KBM-7 (cell line): ENCODE measurements around the gene TET2.

ENCODE experiments used
- DNase-seq: peaks from one replicate; pipeline ENCODE4 v3.0.0-alpha.2; 2015
- in situ Hi-C: fragments of 300-500 bp; cut with MboI; formaldehyde crosslinking; loops from 2 replicates; pipeline ENCODE4 v1.14.3; 2020; ENCODE audit warnings: low sequenced_read_pairs, low pct_unique_long_range_greater_than_20kb, mixed read lengths

TET2 gene

DNA sequence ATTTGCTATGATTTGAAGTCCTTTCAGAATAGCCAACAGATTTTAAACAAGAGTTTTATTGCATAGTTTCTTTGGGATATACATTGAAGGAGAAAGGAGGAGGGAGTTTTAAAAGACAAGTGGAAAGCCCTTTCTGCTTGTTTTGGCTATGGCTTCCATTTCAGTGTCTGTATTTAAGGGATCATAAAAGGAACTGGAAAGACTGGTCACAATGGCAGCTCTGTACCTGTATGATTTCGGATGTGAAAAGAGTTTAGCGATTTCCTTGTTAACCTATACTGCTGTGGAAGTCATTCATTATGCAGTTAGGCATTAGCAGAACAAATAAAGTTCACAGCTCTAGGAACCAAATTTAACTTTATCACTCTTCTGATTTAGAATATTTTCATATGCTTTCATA is 60.7 kb downstream of the TET2 start:
- DNase-seq: no peak
- in situ Hi-C loops: no loop called here

DNA sequence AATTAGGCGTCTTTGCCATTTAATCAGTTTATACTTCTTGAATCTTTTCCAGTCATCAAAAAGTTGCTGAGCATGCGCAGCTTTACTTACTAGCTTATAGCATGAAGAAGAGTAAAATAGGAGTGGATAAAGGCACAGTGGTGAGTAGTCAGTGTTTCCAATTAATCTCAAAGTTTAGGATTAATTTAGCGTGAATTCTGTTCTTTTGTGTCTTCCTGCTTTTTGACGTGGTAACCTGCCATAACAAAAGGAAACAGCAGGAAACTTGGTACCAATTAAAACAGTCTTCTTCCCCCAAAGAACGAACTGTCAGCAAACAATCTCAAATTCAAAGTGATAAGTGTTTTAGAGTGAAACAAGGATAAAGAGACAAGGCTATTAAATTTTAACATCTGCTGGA is 61.9 kb downstream of the TET2 start:
- DNase-seq: no peak
- in situ Hi-C loops: no loop called here

DNA sequence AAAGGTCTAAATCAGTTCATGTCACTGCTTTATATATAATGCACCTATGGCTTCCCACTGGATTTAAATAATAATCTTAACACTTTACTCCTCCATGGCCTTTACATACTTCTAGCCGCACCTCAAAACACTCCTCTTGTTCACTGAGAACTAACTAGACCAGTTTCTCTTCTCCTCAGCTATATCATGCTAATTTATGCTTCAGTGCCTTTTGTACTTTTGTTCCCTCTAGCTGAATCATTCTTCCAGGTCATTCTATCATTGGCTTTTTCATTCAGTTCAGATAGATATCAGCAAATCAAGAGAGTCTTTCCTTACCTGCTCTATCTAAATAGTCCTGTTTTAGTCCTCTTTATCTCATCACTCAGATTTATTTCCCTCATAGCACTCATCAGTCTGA is 64.2 kb downstream of the TET2 start:
- DNase-seq: no peak
- in situ Hi-C loops: no loop called here

DNA sequence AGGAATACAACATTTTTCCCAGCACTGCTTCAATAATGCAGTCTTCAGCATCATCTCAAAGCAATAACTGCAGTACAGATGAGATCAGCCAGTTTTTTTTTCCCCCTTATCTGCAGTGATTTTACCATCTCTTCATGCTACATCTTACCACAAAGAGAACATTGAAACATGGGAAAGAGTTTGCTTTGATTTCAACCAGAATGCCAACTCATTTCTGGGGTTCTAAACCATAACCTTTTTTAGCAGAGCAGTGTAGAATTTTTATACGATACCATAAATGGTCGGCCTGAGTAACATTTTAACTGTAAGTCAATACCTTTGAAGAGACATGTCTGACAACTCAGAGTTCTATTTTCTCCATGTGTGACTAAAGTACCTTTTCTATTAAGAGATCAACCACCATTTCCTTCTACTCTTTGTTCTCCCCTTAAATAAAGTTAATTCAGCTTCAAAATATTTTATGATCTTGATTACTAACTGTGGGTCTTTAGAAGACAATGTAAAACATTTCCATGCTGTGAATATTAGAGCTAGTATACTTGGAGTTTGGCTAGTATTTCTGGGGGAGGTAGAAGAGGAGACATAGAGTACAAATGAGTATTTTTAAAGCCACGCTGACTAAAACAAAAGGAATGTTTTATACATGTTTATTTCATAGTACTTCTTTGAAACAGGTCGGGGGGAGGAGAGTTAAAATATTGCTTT is 69.1 kb downstream of the TET2 start:
- no peak for DNase-seq
- in situ Hi-C loops: no loop called here

DNA sequence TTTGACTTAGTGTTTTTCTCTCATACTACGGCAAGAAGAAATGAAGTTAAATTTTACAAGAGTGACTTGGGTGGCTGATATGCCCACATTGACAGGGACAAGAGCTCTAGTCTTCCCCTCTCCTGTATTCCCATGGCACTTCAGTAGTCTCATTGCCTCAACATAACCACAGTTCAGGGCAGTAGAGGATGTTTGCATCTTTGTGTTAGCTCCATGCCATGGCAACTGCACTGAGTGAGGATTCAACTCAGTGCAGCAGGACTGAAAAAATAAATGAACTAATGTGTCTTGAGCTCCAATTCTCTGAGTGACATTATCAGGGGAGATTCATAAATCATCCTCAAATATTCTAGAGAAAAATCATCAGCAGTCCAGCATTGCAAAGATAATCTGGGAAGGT is 78.8 kb downstream of the TET2 start:
- in situ Hi-C loops: no loop called here
- no peak for DNase-seq

DNA sequence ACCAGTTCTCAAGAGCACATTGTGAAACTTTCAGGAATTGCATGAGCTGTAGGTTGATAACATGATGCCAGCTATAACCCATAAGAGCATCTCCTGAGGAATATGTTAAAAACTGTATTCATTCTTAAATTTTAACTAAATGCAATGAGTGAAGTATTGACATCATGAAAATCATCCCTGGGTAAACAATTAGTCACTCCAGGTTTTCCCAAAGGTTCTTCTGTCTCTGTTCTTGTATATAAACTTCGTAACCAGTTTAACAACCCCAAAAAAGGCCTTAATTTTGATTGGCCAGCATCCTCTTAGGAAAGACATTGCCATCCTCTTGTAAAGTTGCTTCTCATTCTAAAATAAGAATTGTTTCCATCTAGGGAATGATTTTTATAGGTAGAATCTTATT is 80.4 kb downstream of the TET2 start:
- no peak for DNase-seq
- in situ Hi-C loops: no loop called here

DNA sequence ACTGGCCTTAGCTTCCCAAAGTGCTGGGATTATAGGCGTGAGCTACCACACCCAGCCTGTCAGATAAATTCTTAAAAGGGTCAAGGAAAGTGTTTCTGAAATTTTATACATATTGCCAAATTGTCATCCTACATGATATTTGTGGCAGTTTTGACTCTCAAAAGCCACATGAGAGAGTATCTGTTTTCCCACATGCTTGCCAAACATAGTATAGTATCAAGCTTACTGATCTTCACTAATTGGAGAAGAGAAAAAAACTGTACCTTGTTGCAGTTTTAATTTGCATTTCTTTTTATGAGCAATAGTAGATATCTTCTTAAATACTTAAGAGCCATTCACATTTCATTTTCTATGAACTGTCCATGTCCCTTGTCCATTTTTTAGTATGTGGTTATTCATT is 83.6 kb downstream of the TET2 start:
- in situ Hi-C loops: no loop called here
- no peak for DNase-seq

DNA sequence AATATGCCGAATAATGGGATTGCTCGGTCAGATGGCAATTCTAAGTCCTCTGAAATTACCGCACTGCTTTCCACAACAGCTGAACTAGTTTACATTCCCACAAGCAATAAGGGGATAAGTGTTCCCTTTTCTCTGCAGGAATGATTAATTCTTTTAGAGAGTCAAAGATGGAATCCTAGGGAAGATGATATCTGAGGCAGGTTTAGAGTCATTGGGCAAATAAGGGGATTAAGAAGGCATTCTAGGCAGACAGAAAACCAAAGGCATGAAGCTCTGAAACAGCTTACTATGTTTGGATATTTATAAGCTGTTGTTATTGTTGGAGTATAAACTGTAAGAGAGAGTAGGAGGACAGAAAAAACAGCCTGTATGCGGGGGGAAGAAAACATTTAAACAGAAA is 85.7 kb downstream of the TET2 start:
- no peak for DNase-seq
- in situ Hi-C loops: no loop called here

DNA sequence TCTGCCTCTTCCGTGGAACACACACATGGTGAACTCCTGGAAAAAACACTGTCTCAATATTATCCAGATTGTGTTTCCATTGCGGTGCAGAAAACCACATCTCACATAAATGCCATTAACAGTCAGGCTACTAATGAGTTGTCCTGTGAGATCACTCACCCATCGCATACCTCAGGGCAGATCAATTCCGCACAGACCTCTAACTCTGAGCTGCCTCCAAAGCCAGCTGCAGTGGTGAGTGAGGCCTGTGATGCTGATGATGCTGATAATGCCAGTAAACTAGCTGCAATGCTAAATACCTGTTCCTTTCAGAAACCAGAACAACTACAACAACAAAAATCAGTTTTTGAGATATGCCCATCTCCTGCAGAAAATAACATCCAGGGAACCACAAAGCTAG is 87.9 kb downstream of the TET2 start:
- in situ Hi-C loops: no loop called here
- no peak for DNase-seq

DNA sequence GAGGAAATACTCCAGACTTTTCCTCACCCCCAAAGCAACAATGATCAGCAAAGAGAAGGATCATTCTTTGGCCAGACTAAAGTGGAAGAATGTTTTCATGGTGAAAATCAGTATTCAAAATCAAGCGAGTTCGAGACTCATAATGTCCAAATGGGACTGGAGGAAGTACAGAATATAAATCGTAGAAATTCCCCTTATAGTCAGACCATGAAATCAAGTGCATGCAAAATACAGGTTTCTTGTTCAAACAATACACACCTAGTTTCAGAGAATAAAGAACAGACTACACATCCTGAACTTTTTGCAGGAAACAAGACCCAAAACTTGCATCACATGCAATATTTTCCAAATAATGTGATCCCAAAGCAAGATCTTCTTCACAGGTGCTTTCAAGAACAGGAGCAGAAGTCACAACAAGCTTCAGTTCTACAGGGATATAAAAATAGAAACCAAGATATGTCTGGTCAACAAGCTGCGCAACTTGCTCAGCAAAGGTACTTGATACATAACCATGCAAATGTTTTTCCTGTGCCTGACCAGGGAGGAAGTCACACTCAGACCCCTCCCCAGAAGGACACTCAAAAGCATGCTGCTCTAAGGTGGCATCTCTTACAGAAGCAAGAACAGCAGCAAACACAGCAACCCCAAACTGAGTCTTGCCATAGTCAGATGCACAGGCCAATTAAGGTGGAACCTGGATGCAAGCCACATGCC is 89.7 kb downstream of the TET2 start:
- in situ Hi-C loops: no loop called here
- DNase-seq: no peak

DNA sequence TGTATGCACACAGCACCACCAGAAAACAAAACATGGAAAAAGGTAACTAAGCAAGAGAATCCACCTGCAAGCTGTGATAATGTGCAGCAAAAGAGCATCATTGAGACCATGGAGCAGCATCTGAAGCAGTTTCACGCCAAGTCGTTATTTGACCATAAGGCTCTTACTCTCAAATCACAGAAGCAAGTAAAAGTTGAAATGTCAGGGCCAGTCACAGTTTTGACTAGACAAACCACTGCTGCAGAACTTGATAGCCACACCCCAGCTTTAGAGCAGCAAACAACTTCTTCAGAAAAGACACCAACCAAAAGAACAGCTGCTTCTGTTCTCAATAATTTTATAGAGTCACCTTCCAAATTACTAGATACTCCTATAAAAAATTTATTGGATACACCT is 90.2 kb downstream of the TET2 start:
- in situ Hi-C loops: no loop called here
- DNase-seq: no peak

DNA sequence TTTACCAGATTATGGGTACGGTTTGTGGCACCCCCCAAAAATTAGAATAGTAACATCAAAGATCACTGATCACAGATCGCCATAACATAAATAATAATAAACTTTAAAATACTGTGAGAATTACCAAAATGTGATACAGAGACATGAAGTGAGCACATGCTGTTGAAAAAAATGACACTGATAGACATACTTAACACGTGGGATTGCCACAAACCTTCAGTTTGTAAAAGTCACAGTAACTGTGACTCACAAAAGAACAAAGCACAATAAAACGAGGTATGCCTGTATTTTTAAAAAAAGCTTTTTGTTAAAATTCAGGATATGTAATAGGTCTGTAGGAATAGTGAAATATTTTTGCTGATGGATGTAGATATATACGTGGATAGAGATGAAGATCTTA is 93.4 kb downstream of the TET2 start:
- no peak for DNase-seq
- in situ Hi-C loops: no loop called here

DNA sequence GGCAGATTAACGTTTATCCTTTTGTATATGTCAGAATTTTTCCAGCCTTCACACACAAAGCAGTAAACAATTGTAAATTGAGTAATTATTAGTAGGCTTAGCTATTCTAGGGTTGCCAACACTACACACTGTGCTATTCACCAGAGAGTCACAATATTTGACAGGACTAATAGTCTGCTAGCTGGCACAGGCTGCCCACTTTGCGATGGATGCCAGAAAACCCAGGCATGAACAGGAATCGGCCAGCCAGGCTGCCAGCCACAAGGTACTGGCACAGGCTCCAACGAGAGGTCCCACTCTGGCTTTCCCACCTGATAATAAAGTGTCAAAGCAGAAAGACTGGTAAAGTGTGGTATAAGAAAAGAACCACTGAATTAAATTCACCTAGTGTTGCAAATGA is 94.8 kb downstream of the TET2 start:
- in situ Hi-C loops: no loop called here
- no peak for DNase-seq

DNA sequence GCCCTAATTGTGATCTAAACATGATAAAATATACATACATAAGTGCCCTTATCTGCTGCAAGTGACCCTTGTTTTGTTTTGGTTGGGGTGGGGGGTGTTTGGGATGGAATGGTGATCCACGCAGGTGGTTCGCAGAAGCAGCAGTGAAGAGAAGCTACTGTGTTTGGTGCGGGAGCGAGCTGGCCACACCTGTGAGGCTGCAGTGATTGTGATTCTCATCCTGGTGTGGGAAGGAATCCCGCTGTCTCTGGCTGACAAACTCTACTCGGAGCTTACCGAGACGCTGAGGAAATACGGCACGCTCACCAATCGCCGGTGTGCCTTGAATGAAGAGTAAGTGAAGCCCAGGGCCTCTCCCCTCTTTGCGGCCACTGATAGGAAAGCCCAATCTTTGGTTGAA is 96.8 kb downstream of the TET2 start:
- in situ Hi-C loops: no loop called here
- no peak for DNase-seq

DNA sequence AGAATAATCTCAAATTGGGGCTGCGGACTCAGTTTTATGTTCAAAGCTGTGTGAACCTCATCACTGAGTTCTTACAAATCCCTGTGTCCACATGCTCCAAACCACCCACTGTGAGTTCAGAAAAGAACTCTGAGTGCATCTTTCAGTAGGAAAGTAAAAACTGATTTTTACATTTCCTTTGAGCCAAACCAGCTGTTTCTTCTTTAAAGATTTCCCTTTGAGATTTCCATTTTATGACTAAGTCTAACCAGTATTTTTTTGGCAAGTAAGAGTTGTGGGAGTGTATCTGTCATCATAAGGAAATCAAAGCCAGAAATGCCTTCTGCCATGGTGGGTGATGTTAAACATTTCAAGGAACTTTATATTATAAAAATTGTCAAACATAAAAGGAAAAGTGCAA is 100.0 kb downstream of the TET2 start:
- no peak for DNase-seq
- in situ Hi-C loops: no loop called here

DNA sequence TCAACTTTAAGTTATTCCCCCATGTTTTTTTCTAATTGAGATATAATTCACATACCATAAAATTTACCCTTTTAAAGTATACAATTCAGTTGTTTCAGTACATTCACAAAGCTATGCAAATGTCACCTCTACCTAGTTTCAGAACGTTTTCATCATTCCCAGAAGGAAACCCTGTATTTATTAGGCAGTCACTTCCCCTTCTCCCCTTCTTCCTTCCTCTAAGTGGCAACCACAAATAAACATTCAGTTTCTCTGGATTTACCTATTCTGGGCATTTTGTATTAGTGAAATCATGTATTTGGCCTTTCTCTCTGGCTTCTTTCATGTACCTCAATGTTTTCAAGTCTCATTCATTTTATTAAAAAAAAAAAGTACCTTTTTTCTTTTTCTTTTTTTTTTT is 101.9 kb downstream of the TET2 start:
- in situ Hi-C loops: no loop called here
- no peak for DNase-seq

DNA sequence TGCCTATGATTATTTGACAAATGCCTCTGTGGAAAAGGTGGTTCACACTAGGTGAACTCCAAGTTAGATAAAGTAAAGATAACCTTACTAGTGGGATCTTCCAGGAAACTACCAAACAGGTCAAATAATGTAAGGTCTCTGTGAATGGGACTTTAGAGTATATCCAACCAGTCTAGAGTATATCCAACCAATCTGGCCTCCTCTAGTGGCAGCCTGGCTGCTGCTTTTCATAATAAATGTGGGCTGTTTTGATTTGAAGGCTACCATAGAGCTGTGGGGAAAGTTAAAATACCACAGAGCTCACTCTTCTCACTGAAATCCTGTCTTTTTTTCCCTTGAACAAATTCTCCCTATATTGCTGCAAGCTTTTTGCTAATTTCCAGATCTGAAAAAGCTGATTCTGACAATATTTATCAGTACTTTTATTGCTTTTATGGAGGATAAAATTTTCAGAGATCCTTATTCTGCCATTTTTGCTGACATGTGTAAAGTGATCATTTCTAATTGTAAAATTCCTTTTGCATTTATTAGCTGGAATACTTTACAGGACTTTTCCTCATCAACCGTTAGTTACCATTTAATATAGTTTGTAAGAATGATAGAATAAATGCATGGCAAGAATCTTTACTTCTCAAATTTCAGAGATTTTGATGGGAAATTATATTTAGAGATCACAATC is 111.3 kb downstream of the TET2 start:
- in situ Hi-C loops: no loop called here
- no peak for DNase-seq

DNA sequence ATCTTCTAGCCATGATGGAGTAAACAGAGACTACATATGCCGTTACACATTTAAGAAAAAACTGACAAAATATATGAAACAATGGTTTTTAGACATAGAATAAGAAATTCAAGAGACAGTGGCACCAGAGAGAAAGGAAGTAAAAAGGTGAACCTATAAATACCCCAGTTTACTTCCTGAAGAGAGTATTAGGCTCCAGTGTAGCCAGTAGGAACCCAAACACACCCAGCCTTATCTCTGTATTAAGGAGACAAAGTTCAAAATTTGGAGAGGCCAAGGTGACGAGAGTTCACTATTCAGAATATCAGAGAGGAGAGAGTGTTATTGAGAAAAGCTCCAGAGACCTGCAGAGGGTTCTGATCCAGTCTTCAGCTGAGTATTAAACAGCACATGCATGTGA is 119.0 kb downstream of the TET2 start:
- in situ Hi-C loops: no loop called here
- no peak for DNase-seq

DNA sequence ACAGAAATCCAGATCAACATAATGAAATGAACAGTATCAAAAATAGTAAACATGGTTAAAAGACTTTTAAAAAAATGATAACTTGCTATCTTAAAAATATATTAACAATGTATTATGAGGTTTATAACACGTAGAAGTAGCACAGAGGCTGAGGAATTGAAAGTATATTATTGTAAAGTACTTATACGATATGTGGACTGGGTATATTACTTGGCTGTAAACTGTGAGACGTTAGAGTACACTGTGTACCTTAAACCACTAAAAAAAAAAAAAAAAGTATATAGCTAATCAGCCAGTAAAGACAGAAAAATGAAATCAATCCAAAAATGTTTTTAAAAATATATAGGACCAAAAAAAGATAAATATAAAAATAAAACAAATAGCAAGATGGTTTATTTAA is 120.6 kb downstream of the TET2 start:
- in situ Hi-C loops: no loop called here
- no peak for DNase-seq

DNA sequence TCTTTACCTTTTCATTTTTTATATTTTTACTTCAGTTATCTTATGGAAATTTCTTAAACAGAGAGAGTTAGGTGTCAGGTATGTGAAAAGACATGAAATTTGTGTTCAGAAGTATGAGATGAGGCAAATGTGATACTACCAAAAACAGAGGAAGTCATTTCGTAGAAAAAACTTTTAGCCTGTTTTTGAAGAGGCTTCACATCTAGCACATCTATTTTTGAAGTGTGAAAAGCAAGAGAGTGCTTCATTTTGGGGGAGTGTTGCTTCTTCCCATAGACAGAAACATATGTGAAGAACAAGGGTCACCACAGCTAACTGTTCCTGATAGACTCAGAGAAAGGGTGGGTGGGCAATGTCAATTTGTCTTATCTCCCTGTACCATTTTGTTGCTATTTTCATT is 125.3 kb downstream of the TET2 start:
- in situ Hi-C loops: no loop called here

DNA sequence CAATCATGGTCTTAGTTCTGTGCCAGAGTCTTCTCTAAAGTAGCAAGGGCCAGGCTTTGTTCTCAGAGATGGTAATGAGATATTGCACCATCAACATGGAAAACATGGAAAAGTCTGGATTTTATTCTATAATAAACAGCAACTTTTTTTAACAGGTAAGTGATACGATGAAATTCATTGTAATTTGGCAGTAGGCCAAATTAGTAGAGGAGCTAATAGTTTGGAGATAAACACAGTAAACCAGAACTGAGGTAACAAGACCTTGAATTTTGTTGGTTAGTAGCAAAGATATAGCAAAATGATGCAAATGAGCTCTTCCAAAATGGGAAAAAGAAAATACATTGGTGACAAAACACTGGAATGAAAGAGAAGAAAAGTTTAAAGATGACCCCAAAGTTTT is 126.6 kb downstream of the TET2 start:
- in situ Hi-C loops: no loop called here
- no peak for DNase-seq

More for the DNA sequence above, 125.3 kb downstream of the TET2 start:
- DNase-seq: no peak
